HFFc6 (cell line): ENCODE results near the gene CNGA1. TPM values are rescaled to one million over a fixed set of nuclear protein-coding genes. Genes with fewer than 3 reads are reported as not detected.
"Not testable (repeated sequence)": the region's sequence is repeated elsewhere in the genome, so short reads cannot be mapped to it uniquely, and the experiment has no call there.

Source experiments
- DNase-seq: peaks from one replicate; pipeline ENCODE4 v3.0.0-alpha.2; 2018
- H3K27ac Mint-ChIP-seq: 2 replicates; pipeline ENCODE4 v1.8.0; 2020; ENCODE audit warnings: mild to moderate bottlenecking, mixed read lengths
- H3K27me3 Mint-ChIP-seq: 2 replicates; pipeline ENCODE4 v1.8.0; 2021; ENCODE audit warnings: mild to moderate bottlenecking, moderate library complexity, mixed read lengths; ENCODE audit not compliant: insufficient read depth
- H3K36me3 Mint-ChIP-seq: 2 replicates; pipeline ENCODE4 v1.8.0; 2021; ENCODE audit warnings: low read depth, mixed read lengths
- H3K4me1 Mint-ChIP-seq: 2 replicates; pipeline ENCODE4 v1.8.0; 2020; ENCODE audit warnings: low read depth, mixed read lengths
- H3K4me3 Mint-ChIP-seq: 2 replicates; pipeline ENCODE4 v1.8.0; 2020; ENCODE audit warnings: mild to moderate bottlenecking, moderate library complexity, mixed read lengths
- H3K9me3 Mint-ChIP-seq: 2 replicates; pipeline ENCODE4 v1.8.0; 2020; ENCODE audit warnings: mild to moderate bottlenecking, mixed read lengths
- CTCF ChIP-seq: fragments of 200-600 bp; sonication (generic); IDR thresholded peaks from 2 replicates; pipeline ENCODE4 v1.5.0; 2021; ENCODE audit warnings: antibody characterized with exemption, mild to moderate bottlenecking
- total RNA-seq, 6 experiments: library from RNA; stranded (reverse); fragmentation: NEBNext Ultra II Directional; extraction: Animal tissue kit (Norgen Biotek cat#: 25700); gene quantifications; 2 replicates in 1 of 6; 3 replicates in 5 of 6; pipeline ENCODE4 v1.2.3, GENCODE V29; 2021

Gene CNGA1
- total RNA-seq, 6 experiments from 2014 or later: not detected

- H3K27ac Mint-ChIP-seq, H3K27me3 Mint-ChIP-seq, H3K4me1 Mint-ChIP-seq, H3K4me3 Mint-ChIP-seq, H3K36me3 Mint-ChIP-seq: not testable (repeated sequence)
- peak; percentile 34 for DNase-seq
- H3K9me3 Mint-ChIP-seq: peaks cover 22% of the 10 kb centered on the region
- TF ChIP-seq CTCF: peak; percentile 78
Observed at GRCh38 chr4:48003568-48003967, 12.9 kb downstream of the CNGA1 start.

DNA sequence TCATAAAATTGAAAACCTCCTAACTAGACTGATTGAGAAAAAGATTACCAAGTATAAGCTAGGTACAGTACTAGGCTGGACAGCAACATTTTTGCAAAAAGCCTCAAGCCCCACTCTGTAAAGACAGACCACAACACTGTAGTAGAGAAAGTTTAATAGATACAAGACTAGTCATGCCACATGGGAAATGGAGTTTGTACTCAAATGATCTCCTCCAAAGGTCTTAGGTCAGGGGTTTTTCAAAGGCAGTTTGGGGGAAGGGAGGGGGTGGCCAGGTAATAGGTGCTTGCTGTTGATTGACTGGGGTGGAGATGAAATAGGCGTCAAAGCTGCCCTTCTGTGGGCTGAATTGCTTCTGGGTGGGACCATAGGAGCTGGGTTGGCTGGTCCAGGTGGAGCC is 14.2 kb downstream of the CNGA1 start:
- H3K9me3 Mint-ChIP-seq: peaks cover 12% of the 10 kb centered on the region
- H3K27me3 Mint-ChIP-seq: no peaks in the 10 kb centered on the region; the same call in 1 of the 2 replicates
- no peak for DNase-seq
- TF ChIP-seq CTCF: no peak
- H3K36me3 Mint-ChIP-seq: no peaks in the 10 kb centered on the region
- no peak overlapping the region for H3K4me3 Mint-ChIP-seq
- H3K4me1 Mint-ChIP-seq: no peaks in the 10 kb centered on the region
- H3K27ac Mint-ChIP-seq: no peak overlapping the region

DNA sequence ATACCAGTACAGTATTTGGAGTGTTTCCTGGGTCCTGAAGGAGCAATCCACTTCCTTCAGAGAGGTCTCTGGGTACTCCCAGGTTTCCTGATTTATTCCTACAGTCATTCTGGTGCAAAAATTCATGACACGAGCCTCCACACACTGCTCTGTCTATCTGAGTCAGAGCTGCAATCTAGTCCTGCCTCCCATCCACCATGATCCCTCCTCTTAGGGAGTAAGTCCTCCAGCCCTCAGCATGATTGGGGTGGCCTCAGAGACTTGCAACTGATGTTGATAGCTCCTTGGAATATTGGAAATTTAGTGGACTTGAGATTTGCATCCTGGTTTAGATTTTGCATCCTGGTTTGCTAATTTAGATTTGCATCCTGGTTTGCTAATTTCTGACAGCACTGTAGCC is 20.5 kb downstream of the CNGA1 start:
- DNase-seq: no peak
- H3K4me1 Mint-ChIP-seq: no peaks in the 10 kb centered on the region
- H3K27ac Mint-ChIP-seq: no peak overlapping the region
- H3K4me3 Mint-ChIP-seq: no peak overlapping the region
- H3K27me3 Mint-ChIP-seq: no peaks in the 10 kb centered on the region; the same call in 1 of the 2 replicates
- TF ChIP-seq CTCF: no peak
- no peaks in the 10 kb centered on the region for H3K36me3 Mint-ChIP-seq
- no peaks in the 10 kb centered on the region for H3K9me3 Mint-ChIP-seq

GRCh38 chr4:47992475-47992874 is 24.0 kb downstream of the CNGA1 start:
- not testable (repeated sequence) for H3K4me3 Mint-ChIP-seq, DNase-seq, H3K36me3 Mint-ChIP-seq, H3K27ac Mint-ChIP-seq, H3K27me3 Mint-ChIP-seq, H3K9me3 Mint-ChIP-seq, H3K4me1 Mint-ChIP-seq

DNA sequence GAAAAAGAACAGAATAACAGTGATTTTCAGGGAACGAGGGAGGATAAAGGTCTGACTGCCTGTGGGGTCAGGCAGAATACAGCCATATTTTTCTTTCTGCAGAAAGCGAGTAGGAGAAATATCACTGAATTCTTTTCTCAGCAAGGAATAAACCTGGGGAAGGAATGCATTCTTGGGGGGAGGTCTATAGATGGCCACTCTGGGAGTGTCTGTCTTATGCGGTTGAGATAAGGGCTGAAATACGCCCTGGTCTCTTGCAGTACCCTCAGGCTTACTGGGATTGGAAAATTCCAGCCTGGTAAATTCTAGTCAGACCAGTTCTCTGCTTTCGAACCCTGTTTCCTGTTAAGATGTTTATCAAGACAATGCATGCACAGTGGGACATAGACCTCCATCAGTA is 26.3 kb downstream of the CNGA1 start:
- peaks cover 5% of the 10 kb centered on the region for H3K27me3 Mint-ChIP-seq
- H3K27ac Mint-ChIP-seq: no peak overlapping the region
- H3K4me3 Mint-ChIP-seq: no peak overlapping the region
- no peak for TF ChIP-seq CTCF
- peaks cover 9% of the 10 kb centered on the region for H3K9me3 Mint-ChIP-seq
- DNase-seq: no peak
- no peaks in the 10 kb centered on the region for H3K36me3 Mint-ChIP-seq
- H3K4me1 Mint-ChIP-seq: no peaks in the 10 kb centered on the region

GRCh38 chr4:47974566-47974965 is 41.9 kb downstream of the CNGA1 start:
- H3K27me3 Mint-ChIP-seq: no peaks in the 10 kb centered on the region; the same call in 1 of the 2 replicates
- no peak overlapping the region for H3K27ac Mint-ChIP-seq
- H3K4me1 Mint-ChIP-seq: no peaks in the 10 kb centered on the region
- no peak for TF ChIP-seq CTCF
- no peak overlapping the region for H3K4me3 Mint-ChIP-seq
- DNase-seq: no peak
- H3K36me3 Mint-ChIP-seq: no peaks in the 10 kb centered on the region
- no peaks in the 10 kb centered on the region for H3K9me3 Mint-ChIP-seq
